Psoas muscle (tissue), 8 donors: ENCODE measurements around the gene PALD1. TPM values are rescaled to one million over a fixed set of nuclear protein-coding genes. Genes with fewer than 3 reads are reported as not detected.

Source experiments
- ATAC-seq, 4 donors: fragments of 200-7000 bp; cut with Tn5 transposase; one replicate each; pipeline ENCODE4 v1.9.1; 2020; ENCODE audit warnings: moderate library complexity in 3 of 4, mild to moderate bottlenecking in 2 of 4
- DNase-seq, 2 donors: peaks; one replicate each; pipeline ENCODE4 v3.0.0-alpha.2; 2020
- H3K27ac ChIP-seq: fragments of 200-600 bp; one replicate; pipeline ENCODE4 v1.8.0; 2022
- H3K27me3 ChIP-seq, 3 donors: fragments of 200-600 bp in 1 of 3; one replicate each; pipeline versions ENCODE4 v1.6.1 to v1.8.0; 2013 to 2022; ENCODE audit warnings: low read length in 2 of 3, mild to moderate bottlenecking in 2 of 3, moderate library complexity in 1 of 3; ENCODE audit not compliant: insufficient read depth in 3 of 3
- H3K36me3 ChIP-seq, 2 donors: fragments of 200-600 bp in 1 of 2; one replicate each; pipeline versions ENCODE4 v1.6.1 to v1.8.0; 2013 to 2022; ENCODE audit warnings: low read depth in 1 of 2, mild to moderate bottlenecking in 1 of 2, moderate library complexity in 1 of 2; ENCODE audit not compliant: insufficient read depth in 1 of 2
- H3K4me1 ChIP-seq: fragments of 200-600 bp; one replicate; pipeline ENCODE4 v1.8.0; 2022
- H3K4me3 ChIP-seq: fragments of 200-600 bp; one replicate; pipeline ENCODE4 v1.8.0; 2022; ENCODE audit warnings: mild to moderate bottlenecking
- H3K9me3 ChIP-seq: fragments of 200-600 bp; one replicate; pipeline ENCODE4 v1.8.0; 2022
- WGBS, 3 donors: extraction: QIAGEN DNeasy Blood & Tissue Kit; methylation state at CpG; one replicate each; pipeline versions ENCODE4 v1.1.6 to v1.1.7; 2013; 5-methylcytosine and 5-hydroxymethylcytosine counted together
- intact Hi-C, 2 donors: fragments of 100-400 bp; cut with DNase I; formaldehyde crosslinking; loops; one replicate each; pipeline versions ENCODE4 v1.11.0 to v1.14.2; 2022
- polyA plus RNA-seq, 3 donors: library from polyadenylated mRNA; stranded (reverse); fragments of 200-250 nt; gene quantifications; one replicate each; pipeline ENCODE4 v1.2.3, GENCODE V29; 2013
- total RNA-seq, 4 donors: library from RNA; stranded (reverse); fragmentation: NEBNext Ultra II Directional in 2 of 4; extraction: Animal tissue kit (Norgen Biotek cat#: 25700) in 2 of 4; gene quantifications; one replicate each; pipeline versions ENCODE4 v1.2.1 to v1.2.4, GENCODE V29; 2021 to 2023
- TF ChIP-seq, protein P1 (sequence below): fragments of 200-600 bp; IDR thresholded peaks from one replicate; pipeline ENCODE4 v1.8.0; 2022; ENCODE audit warnings: antibody characterized with exemption
- donor health status: healthy with polysubstance abuse.
- donor health status: DM: no; HTN: no; CAD: no; lungs with moderate emphysema.
- donor health status: Bipolar disorder and iron deficiency.
- donor health status: healthy.
- donor health status: DM: yes; HTN: yes; CAD: no.
- donor health status: DM: no; HTN: no; CAD: no.
- donor health status: DM: no; HTN: no; CAD: no.
- donor health status: DM: yes; HTN: yes; CAD: no.

PALD1 gene
- total and polyA plus RNA-seq, 7 donors = 1.0 to 4.0 (median 2.8) TPM

GRCh38 chr10:70588859-70589570, 110.4 kb downstream of the PALD1 start:
- H3K4me3 ChIP-seq = no peak overlapping the region
- peak overlapping the region; percentile 47 for H3K27ac ChIP-seq
- no peaks in the 10 kb centered on the region for H3K36me3 ChIP-seq
- WGBS, 3 donors = 45 to 53% (median 46%) methylated on average over 10 of the region's 10 CpGs
- TF ChIP-seq, protein P1, sequence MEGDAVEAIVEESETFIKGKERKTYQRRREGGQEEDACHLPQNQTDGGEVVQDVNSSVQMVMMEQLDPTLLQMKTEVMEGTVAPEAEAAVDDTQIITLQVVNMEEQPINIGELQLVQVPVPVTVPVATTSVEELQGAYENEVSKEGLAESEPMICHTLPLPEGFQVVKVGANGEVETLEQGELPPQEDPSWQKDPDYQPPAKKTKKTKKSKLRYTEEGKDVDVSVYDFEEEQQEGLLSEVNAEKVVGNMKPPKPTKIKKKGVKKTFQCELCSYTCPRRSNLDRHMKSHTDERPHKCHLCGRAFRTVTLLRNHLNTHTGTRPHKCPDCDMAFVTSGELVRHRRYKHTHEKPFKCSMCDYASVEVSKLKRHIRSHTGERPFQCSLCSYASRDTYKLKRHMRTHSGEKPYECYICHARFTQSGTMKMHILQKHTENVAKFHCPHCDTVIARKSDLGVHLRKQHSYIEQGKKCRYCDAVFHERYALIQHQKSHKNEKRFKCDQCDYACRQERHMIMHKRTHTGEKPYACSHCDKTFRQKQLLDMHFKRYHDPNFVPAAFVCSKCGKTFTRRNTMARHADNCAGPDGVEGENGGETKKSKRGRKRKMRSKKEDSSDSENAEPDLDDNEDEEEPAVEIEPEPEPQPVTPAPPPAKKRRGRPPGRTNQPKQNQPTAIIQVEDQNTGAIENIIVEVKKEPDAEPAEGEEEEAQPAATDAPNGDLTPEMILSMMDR = no peak
- H3K4me1 ChIP-seq = no peaks in the 10 kb centered on the region
- no peak for ATAC-seq
- intact Hi-C loops = no loop called here
- no peaks in the 10 kb centered on the region for H3K27me3 ChIP-seq
- H3K9me3 ChIP-seq = no peaks in the 10 kb centered on the region
- no peak for DNase-seq

GRCh38 chr10:70589762-70590654, 111.4 kb downstream of the PALD1 start:
- ATAC-seq = peak in 2 of 4 donors; percentile 28 to 37
- no peaks in the 10 kb centered on the region for H3K27me3 ChIP-seq

GRCh38 chr10:70590655-70591416, 112.3 kb downstream of the PALD1 start:
- Histone ChIP-seq H3K36me3 (no peaks in the 10 kb centered on the region), H3K4me1 (no peaks in the 10 kb centered on the region), H3K4me3 (no peak overlapping the region), H3K9me3 (no peaks in the 10 kb centered on the region), H3K27ac (no peak overlapping the region), H3K27me3 (no peaks in the 10 kb centered on the region)
- intact Hi-C loops = no loop called here
- ATAC-seq (no peak), DNase-seq (no peak)
- TF ChIP-seq, protein P1 = no peak
- 46 to 61% (median 52%) methylated on average over 5 of the region's 5 CpGs for WGBS, 3 donors

More at GRCh38 chr10:70589762-70590654, 111.4 kb downstream of the PALD1 start:
- TF ChIP-seq, protein P1 = no peak
- no peak for DNase-seq
- intact Hi-C loops = no loop called here
- WGBS, 3 donors = 39 to 48% (median 45%) methylated on average over 5 of the region's 5 CpGs
- H3K4me1 ChIP-seq = no peaks in the 10 kb centered on the region
- H3K27ac ChIP-seq = peak overlapping the region; percentile 47
- H3K4me3 ChIP-seq = no peak overlapping the region
- no peaks in the 10 kb centered on the region for H3K9me3 ChIP-seq
- no peaks in the 10 kb centered on the region for H3K36me3 ChIP-seq

DNA sequence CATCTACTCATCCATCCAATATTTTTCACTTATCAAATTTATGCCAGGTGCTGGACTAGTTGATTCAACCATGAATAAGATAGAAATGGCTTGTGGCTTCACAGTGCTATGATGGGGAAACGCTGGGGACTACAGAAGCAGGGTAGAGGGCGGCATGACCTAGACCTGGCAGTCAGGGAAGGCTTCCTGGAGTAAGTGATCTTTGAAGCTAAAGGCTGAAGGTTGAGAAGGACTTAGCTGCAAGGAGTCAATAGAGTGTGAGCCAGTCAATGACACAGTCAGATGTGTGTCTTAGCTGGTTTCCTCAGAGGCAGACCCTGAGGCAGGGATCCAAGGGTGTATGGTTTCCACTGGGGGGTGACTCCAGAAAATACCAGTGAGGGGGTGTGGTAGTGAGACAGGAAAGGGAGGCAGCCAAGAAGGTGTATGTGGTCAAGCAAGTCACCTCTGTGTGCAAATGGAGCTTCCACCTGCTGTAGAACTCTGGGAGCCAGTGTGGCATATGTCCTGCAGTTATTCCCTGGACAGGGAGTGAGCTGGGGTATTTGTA, 113.7 kb downstream of the PALD1 start:
- ATAC-seq = no peak
- no peak for DNase-seq
- intact Hi-C loops = no loop called here
- Histone ChIP-seq H3K36me3 (no peaks in the 10 kb centered on the region), H3K27me3 (no peaks in the 10 kb centered on the region), H3K9me3 (no peaks in the 10 kb centered on the region), H3K4me3 (no peak overlapping the region), H3K27ac (no peak overlapping the region), H3K4me1 (no peaks in the 10 kb centered on the region)
- 90 to 93% (median 91%) methylated on average over 2 of the region's 2 CpGs for WGBS, 3 donors
- TF ChIP-seq, protein P1 = no peak
